ENCODE measurements around the gene CST6. TPM values are rescaled to one million over a fixed set of nuclear protein-coding genes. Genes with fewer than 3 reads are reported as not detected.

Gene CST6
- total RNA-seq, 2 donors from 2014 or later = 2.1 to 4.2 TPM

DNA sequence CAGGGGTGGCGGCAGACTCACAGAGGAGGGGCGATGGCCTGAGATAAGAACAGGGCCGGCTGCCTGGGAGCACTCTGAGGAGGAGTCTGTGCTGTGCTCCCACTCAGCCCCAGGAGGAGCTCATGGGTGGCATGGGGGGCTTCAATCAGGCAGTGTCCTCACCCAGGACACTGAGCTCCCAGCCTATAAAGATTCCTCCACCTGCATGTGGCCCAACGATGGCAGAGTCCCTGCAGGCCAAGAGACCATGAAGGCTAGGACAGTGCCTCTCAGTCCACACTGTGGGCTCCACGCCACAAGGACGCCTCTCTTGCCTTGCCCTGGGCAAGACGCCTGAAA lies 1.9 kb downstream of the CST6 start:
- 86 to 95% methylated on average over 4 to 7 of the region's 7 CpGs for WGBS, 2 experiments (ENCODE audit: insufficient coverage in 1 of 2, insufficient read length in 1 of 2)
- Mint-ChIP-seq H3K27ac (no peak overlapping the region), H3K4me3 (no peak overlapping the region)

DNA sequence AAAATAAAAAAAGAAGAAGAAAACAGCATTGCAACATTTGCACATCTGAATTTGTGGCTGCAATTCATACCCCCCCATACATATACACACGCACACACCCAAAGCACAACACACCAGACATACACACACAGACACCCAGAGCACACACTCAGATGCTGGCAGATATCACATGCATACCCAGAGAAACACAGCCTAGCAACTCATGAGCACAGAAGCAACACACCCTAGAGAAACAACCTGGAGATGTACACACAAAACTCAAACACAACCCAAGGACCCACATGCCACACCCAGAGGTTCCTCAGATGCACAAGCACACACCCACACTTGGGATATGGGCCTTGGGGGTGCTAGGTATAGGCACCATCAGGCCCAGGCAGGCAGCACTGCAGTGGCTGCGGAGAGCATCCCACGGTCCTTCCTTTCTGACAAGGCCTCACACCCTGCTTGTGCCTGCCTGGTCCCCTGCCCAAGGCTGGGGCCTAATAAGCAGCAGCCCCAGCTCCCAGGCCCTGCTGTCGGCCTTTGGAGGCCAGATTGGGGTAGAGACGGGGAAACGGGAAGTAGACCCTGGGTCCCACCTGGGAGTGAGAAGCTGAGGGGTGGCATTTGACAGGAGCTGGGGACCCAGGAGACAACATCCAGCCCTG lies 3.1 kb downstream of the CST6 start:
- H3K27me3 Mint-ChIP-seq (ENCODE audit: insufficient read depth) = peaks cover 8% of the 10 kb centered on the region
- Histone ChIP-seq H3K4me1 (ENCODE audit: control insufficient read depth, insufficient read depth, low read length) (peaks cover 5% of the 10 kb centered on the region), H3K9ac (ENCODE audit: extremely low read depth, low read length, poor library complexity, severe bottlenecking) (no peak overlapping the region), H3K27ac (ENCODE audit: low read depth, low read length) (no peak overlapping the region), H3K4me3 (ENCODE audit: low read length) (no peak overlapping the region), H3K27me3 (ENCODE audit: control insufficient read depth, insufficient read depth, low read length, poor library complexity, severe bottlenecking) (no peaks in the 10 kb centered on the region), H3K36me3 (ENCODE audit: control insufficient read depth, insufficient read depth, low read length) (no peaks in the 10 kb centered on the region), H3K9me3 (ENCODE audit: control insufficient read depth, low read length) (no peaks in the 10 kb centered on the region)
- H3K4me3 Mint-ChIP-seq = no peak overlapping the region
- TF ChIP-seq, protein P1, sequence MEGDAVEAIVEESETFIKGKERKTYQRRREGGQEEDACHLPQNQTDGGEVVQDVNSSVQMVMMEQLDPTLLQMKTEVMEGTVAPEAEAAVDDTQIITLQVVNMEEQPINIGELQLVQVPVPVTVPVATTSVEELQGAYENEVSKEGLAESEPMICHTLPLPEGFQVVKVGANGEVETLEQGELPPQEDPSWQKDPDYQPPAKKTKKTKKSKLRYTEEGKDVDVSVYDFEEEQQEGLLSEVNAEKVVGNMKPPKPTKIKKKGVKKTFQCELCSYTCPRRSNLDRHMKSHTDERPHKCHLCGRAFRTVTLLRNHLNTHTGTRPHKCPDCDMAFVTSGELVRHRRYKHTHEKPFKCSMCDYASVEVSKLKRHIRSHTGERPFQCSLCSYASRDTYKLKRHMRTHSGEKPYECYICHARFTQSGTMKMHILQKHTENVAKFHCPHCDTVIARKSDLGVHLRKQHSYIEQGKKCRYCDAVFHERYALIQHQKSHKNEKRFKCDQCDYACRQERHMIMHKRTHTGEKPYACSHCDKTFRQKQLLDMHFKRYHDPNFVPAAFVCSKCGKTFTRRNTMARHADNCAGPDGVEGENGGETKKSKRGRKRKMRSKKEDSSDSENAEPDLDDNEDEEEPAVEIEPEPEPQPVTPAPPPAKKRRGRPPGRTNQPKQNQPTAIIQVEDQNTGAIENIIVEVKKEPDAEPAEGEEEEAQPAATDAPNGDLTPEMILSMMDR (conservative IDR thresholded peaks at IDR 0.05) = no peak
- no peak overlapping the region for H3K27ac Mint-ChIP-seq
- no peak for DNase-seq
- no peaks in the 10 kb centered on the region for H3K9me3 Mint-ChIP-seq
- peaks cover 10% of the 10 kb centered on the region for H3K4me1 Mint-ChIP-seq
- H3K36me3 Mint-ChIP-seq (ENCODE audit: low read depth) = no peaks in the 10 kb centered on the region
- WGBS, 2 experiments (ENCODE audit: insufficient coverage in 1 of 2, insufficient read length in 1 of 2) = 93 to 100% methylated on average over 1 to 6 of the region's 6 CpGs

More for the DNA sequence above, 1.9 kb downstream of the CST6 start:
- no peak for DNase-seq
- TF ChIP-seq, protein P1 (conservative IDR thresholded peaks at IDR 0.05) = no peak
- no peaks in the 10 kb centered on the region for H3K9me3 ChIP-seq (ENCODE audit: control insufficient read depth, low read length)
- Mint-ChIP-seq H3K27me3 (ENCODE audit: insufficient read depth) (peaks cover 8% of the 10 kb centered on the region), H3K4me1 (peaks cover 14% of the 10 kb centered on the region), H3K9me3 (no peaks in the 10 kb centered on the region), H3K36me3 (ENCODE audit: low read depth) (no peaks in the 10 kb centered on the region)
- no peak overlapping the region for H3K27ac ChIP-seq (ENCODE audit: low read depth, low read length)
- H3K9ac ChIP-seq (ENCODE audit: extremely low read depth, low read length, poor library complexity, severe bottlenecking) = no peak overlapping the region
- no peaks in the 10 kb centered on the region for H3K36me3 ChIP-seq (ENCODE audit: control insufficient read depth, insufficient read depth, low read length)
- H3K27me3 ChIP-seq (ENCODE audit: control insufficient read depth, insufficient read depth, low read length, poor library complexity, severe bottlenecking) = no peaks in the 10 kb centered on the region
- peaks cover 7% of the 10 kb centered on the region for H3K4me1 ChIP-seq (ENCODE audit: control insufficient read depth, insufficient read depth, low read length)
- H3K4me3 ChIP-seq (ENCODE audit: low read length) = no peak overlapping the region

DNA sequence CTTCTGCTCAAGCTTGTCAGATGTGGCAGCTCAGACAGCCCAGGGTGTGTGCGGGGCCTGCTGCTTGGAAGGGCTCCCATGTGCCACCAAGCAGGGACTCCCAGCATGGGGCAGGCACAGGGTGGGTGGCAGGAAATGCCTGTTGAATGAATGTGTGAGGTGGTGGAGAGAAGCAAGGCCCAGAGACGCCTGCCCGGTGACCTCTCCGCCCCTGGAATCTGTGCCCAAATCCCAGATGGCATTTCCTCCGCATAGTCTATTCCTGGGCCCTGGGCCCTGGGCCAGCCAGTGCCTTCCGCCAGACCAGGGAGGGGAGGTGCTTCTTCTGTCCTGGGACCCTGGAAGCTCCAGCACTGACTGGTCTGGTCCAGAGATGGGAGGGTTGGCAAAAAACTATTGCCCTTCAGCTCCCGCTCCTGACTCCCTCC lies 3.7 kb downstream of the CST6 start:
- no peaks in the 10 kb centered on the region for H3K27me3 ChIP-seq (ENCODE audit: control insufficient read depth, insufficient read depth, low read length, poor library complexity, severe bottlenecking)
- H3K9ac ChIP-seq (ENCODE audit: extremely low read depth, low read length, poor library complexity, severe bottlenecking) = no peak overlapping the region
- H3K27me3 Mint-ChIP-seq (ENCODE audit: insufficient read depth) = peaks cover 9% of the 10 kb centered on the region
- H3K27ac ChIP-seq (ENCODE audit: low read depth, low read length) = no peak overlapping the region
- DNase-seq = no peak
- H3K36me3 ChIP-seq (ENCODE audit: control insufficient read depth, insufficient read depth, low read length) = no peaks in the 10 kb centered on the region
- peaks cover 6% of the 10 kb centered on the region for H3K4me1 Mint-ChIP-seq
- no peaks in the 10 kb centered on the region for H3K36me3 Mint-ChIP-seq (ENCODE audit: low read depth)
- no peaks in the 10 kb centered on the region for H3K9me3 ChIP-seq (ENCODE audit: control insufficient read depth, low read length)
- no peak overlapping the region for H3K4me3 Mint-ChIP-seq
- TF ChIP-seq, protein P1 (conservative IDR thresholded peaks at IDR 0.05) = no peak
- WGBS, 2 experiments (ENCODE audit: insufficient coverage in 1 of 2, insufficient read length in 1 of 2) = 92 to 100% methylated on average over 1 to 7 of the region's 7 CpGs
- H3K9me3 Mint-ChIP-seq = no peaks in the 10 kb centered on the region
- no peak overlapping the region for H3K4me3 ChIP-seq (ENCODE audit: low read length)
- no peak overlapping the region for H3K27ac Mint-ChIP-seq
- H3K4me1 ChIP-seq (ENCODE audit: control insufficient read depth, insufficient read depth, low read length) = peaks cover 5% of the 10 kb centered on the region

All from endodermal cell (in vitro differentiated cells).